OCI-LY1 (cell line): ENCODE measurements around the gene NPSR1.

Source experiments
- H2AFZ ChIP-seq: fragments of 200-600 bp; sonication (generic), shearing (Covaris generic); 2 replicates; pipeline ENCODE4 v1.6.0; 2014; ENCODE audit warnings: antibody characterized with exemption, mild to moderate bottlenecking, low read length
- H3F3A ChIP-seq: fragments of 200-600 bp; sonication (generic), shearing (Covaris generic); 2 replicates; pipeline ENCODE4 v1.6.0; 2014; ENCODE audit warnings: mild to moderate bottlenecking, antibody characterized with exemption, low read length, moderate library complexity; ENCODE audit not compliant: insufficient read depth
- H3K27ac ChIP-seq: fragments of 200-600 bp; sonication (generic); 2 replicates; pipeline ENCODE4 v1.5.1; 2014; ENCODE audit warnings: low read length, mixed run types, mild to moderate bottlenecking, low read depth; ENCODE audit not compliant: poor library complexity, severe bottlenecking
- H3K27me3 ChIP-seq: fragments of 200-600 bp; sonication (generic); 2 replicates; pipeline ENCODE4 v1.6.0; 2014; ENCODE audit warnings: antibody characterized with exemption, mild to moderate bottlenecking, low read length, moderate library complexity; ENCODE audit not compliant: insufficient read depth
- H3K36me3 ChIP-seq: fragments of 200-600 bp; sonication (generic); 2 replicates; pipeline ENCODE4 v1.6.1; 2014; ENCODE audit warnings: mild to moderate bottlenecking, antibody characterized with exemption, low read length, moderate library complexity, mixed read lengths; ENCODE audit not compliant: insufficient read depth
- H3K4me1 ChIP-seq: fragments of 200-600 bp; sonication (generic); 2 replicates; pipeline ENCODE4 v1.5.1; 2014; ENCODE audit warnings: mild to moderate bottlenecking, low read length, moderate library complexity; ENCODE audit not compliant: insufficient read depth, severe bottlenecking
- H3K4me2 ChIP-seq: fragments of 200-600 bp; sonication (generic), shearing (Covaris generic); 2 replicates; pipeline ENCODE4 v1.6.1; 2014; ENCODE audit warnings: low read length
- H3K4me3 ChIP-seq: fragments of 200-600 bp; sonication (generic); 2 replicates; pipeline ENCODE4 v1.5.1; 2014; ENCODE audit warnings: low read length, low read depth, mild to moderate bottlenecking, mixed read lengths; ENCODE audit not compliant: poor library complexity, severe bottlenecking
- H3K79me2 ChIP-seq: fragments of 200-600 bp; shearing (Covaris generic); 2 replicates; pipeline ENCODE4 v1.6.1; 2016; ENCODE audit warnings: mixed run types, low read length, mixed read lengths; ENCODE audit not compliant: insufficient read depth
- H3K9ac ChIP-seq: fragments of 200-600 bp; sonication (generic), shearing (Covaris generic); 2 replicates; pipeline ENCODE4 v1.6.1; 2014; ENCODE audit warnings: mild to moderate bottlenecking, low read length, mixed read lengths
- H3K9me2 ChIP-seq: fragments of 200-600 bp; sonication (generic), shearing (Covaris generic); 2 replicates; pipeline ENCODE4 v1.6.1; 2014; ENCODE audit warnings: low read depth, mild to moderate bottlenecking, low read length, mixed read lengths
- H3K9me3 ChIP-seq: fragments of 200-600 bp; shearing (Covaris generic); 2 replicates; pipeline ENCODE4 v1.6.1; 2014; ENCODE audit warnings: low read length, mixed read lengths
- H4K20me1 ChIP-seq: fragments of 200-600 bp; sonication (generic), shearing (Covaris generic); 2 replicates; pipeline ENCODE4 v1.6.0; 2016; ENCODE audit warnings: mild to moderate bottlenecking, low read length; ENCODE audit not compliant: insufficient read depth
- CTCF ChIP-seq: fragments of 200-600 bp; sonication (generic), shearing (Covaris generic); IDR thresholded peaks from 2 replicates; pipeline ENCODE4 v1.5.1; 2017; ENCODE audit warnings: mild to moderate bottlenecking, antibody characterized with exemption, low read length, moderate library complexity, mixed read lengths
- EZH2 ChIP-seq: fragments of 200-600 bp; sonication (generic), shearing (Covaris generic); IDR thresholded peaks from 2 replicates; pipeline ENCODE4 v1.8.0; 2017; ENCODE audit warnings: borderline replicate concordance, mixed run types, mild to moderate bottlenecking, antibody characterized with exemption, low read length, moderate library complexity, mixed read lengths

NPSR1 gene

DNA sequence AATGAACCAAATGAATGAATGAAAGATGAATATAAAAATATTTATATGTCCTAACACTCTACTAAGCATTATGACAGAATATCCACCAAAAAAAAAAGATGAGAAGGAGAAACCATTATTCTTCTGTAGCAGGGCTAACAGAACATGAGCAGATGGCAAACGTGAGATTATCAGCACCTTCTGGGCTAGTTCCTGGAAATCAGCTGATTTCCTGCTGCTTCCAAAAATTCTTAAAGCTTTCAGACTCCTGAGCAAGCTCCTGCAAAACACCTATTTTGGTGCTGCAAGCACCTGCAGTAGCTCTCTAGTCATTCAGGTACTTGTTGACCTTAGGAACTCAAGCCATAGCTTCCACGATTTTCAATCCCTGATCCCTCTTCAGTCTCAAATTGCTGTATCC is 51.8 kb downstream of the NPSR1 start:
- Histone ChIP-seq H3K9me3 (no peaks in the 10 kb centered on the region), H3K4me3 (no peak overlapping the region), H3K4me1 (no peaks in the 10 kb centered on the region), H3F3A (no peaks in the 10 kb centered on the region), H3K27me3 (no peaks in the 10 kb centered on the region), H3K36me3 (no peaks in the 10 kb centered on the region), H3K9me2 (no peaks in the 10 kb centered on the region), H3K4me2 (no peak overlapping the region), H3K9ac (no peak overlapping the region), H3K27ac (no peak overlapping the region), H2AFZ (no peak overlapping the region), H4K20me1 (no peaks in the 10 kb centered on the region), H3K79me2 (no peaks in the 10 kb centered on the region)
- TF ChIP-seq CTCF (no peak), EZH2 (no peak)

DNA sequence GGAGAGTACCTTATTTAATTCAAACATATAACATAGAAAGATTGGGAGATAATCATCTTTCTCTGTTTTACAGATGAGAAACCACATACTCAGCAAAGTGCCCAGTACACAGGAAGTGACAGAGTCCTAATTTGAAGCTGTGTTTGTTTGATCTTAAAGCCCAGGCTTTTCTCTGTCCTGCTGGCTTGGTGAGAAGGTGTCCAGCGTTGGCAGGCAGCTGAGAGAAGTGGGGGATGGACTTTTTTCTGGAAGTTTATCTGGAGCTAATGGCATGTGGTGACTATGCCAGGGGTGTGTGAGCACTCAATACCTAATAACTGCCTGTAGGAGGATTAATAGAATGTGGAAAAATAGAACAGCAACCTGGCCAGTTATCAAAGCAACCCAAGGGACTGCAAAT is 60.8 kb downstream of the NPSR1 start:
- H3K36me3 ChIP-seq, result no peaks in the 10 kb centered on the region
- no peaks in the 10 kb centered on the region for H4K20me1 ChIP-seq
- H3K9me3 ChIP-seq, result no peaks in the 10 kb centered on the region
- H2AFZ ChIP-seq, result no peak overlapping the region
- no peak overlapping the region for H3K9ac ChIP-seq
- no peaks in the 10 kb centered on the region for H3K79me2 ChIP-seq
- no peak overlapping the region for H3K4me2 ChIP-seq
- no peaks in the 10 kb centered on the region for H3K27me3 ChIP-seq
- H3K27ac ChIP-seq, result no peak overlapping the region
- no peak for TF ChIP-seq CTCF
- TF ChIP-seq EZH2, result no peak
- H3K4me3 ChIP-seq, result no peak overlapping the region
- H3K4me1 ChIP-seq, result no peaks in the 10 kb centered on the region
- no peaks in the 10 kb centered on the region for H3K9me2 ChIP-seq
- no peaks in the 10 kb centered on the region for H3F3A ChIP-seq

DNA sequence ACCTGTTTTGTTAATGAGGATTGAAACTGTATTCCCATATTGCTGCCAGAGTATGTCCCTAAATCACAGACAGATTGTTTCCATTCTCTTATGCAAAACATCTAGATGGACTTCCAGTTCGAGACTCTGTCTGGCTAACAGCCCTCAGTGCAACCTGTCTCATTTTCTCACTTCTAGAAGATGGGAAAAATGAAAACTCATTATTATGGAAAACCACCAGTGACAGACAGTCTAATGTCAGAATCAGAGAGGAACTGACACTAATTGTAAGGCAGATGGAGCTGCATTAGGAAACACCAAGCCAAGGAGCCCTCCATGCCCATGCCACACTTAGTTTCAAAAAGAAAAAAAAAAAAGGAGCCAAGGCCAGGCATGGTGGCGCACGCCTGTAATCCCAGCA is 61.6 kb downstream of the NPSR1 start:
- Histone ChIP-seq H3K9me3 (no peaks in the 10 kb centered on the region), H3K79me2 (no peaks in the 10 kb centered on the region), H3K27me3 (no peaks in the 10 kb centered on the region), H3K9me2 (no peaks in the 10 kb centered on the region), H3K27ac (no peak overlapping the region), H3K4me3 (no peak overlapping the region), H3K36me3 (no peaks in the 10 kb centered on the region), H3K4me2 (no peak overlapping the region), H3F3A (no peaks in the 10 kb centered on the region), H2AFZ (no peak overlapping the region), H3K4me1 (no peaks in the 10 kb centered on the region), H3K9ac (no peak overlapping the region), H4K20me1 (no peaks in the 10 kb centered on the region)
- TF ChIP-seq CTCF (no peak), EZH2 (no peak)
